ENCODE results near the gene CDH11.

GRCh38 chr16:65116216-65116615, 5.6 kb downstream of the CDH11 start:
- TF ChIP-seq TAF1 (IDR thresholded peaks at IDR 0.05; ENCODE audit: low read depth, low read length): no peak
- TF ChIP-seq POLR2A (IDR thresholded peaks at IDR 0.05; ENCODE audit: low read depth, low read length): no peak
- TF ChIP-seq PAX5 (IDR thresholded peaks at IDR 0.05; ENCODE audit: insufficient read depth, low read length, severe bottlenecking): no peak
